Loucy (cell line): ENCODE measurements around the gene HSF5.

Experiments used
- H2AFZ ChIP-seq: fragments of 200-600 bp; sonication (generic); 2 replicates; pipeline ENCODE4 v1.6.0; 2016; ENCODE audit warnings: antibody characterized with exemption, mild to moderate bottlenecking, low read length, moderate library complexity
- H3F3A ChIP-seq: fragments of 200-600 bp; 2 replicates; pipeline ENCODE4 v1.6.0; 2016; ENCODE audit warnings: antibody characterized with exemption, low read depth, mild to moderate bottlenecking
- H3K27me3 ChIP-seq: fragments of 200-600 bp; sonication (generic); 2 replicates; pipeline ENCODE4 v1.6.1; 2014; ENCODE audit warnings: low read length, mild to moderate bottlenecking; ENCODE audit not compliant: insufficient read depth, poor library complexity, severe bottlenecking
- H3K36me3 ChIP-seq: fragments of 200-600 bp; sonication (generic); 2 replicates; pipeline ENCODE4 v1.6.1; 2016; ENCODE audit warnings: low read length; ENCODE audit not compliant: insufficient read depth
- H3K4me1 ChIP-seq: fragments of 200-600 bp; sonication (generic); 2 replicates; pipeline ENCODE4 v1.5.1; 2014; ENCODE audit warnings: low read length, mild to moderate bottlenecking; ENCODE audit not compliant: insufficient read depth, poor library complexity, severe bottlenecking
- H3K4me2 ChIP-seq: fragments of 200-600 bp; sonication (generic); 2 replicates; pipeline ENCODE4 v1.6.0; 2014; ENCODE audit warnings: antibody characterized with exemption, low read length, low read depth, mild to moderate bottlenecking; ENCODE audit not compliant: poor library complexity, severe bottlenecking
- H3K4me3 ChIP-seq: fragments of 200-600 bp; sonication (generic); 2 replicates; pipeline ENCODE4 v1.5.1; 2014; ENCODE audit warnings: low read length, mild to moderate bottlenecking, mixed read lengths; ENCODE audit not compliant: poor library complexity, severe bottlenecking
- H3K79me2 ChIP-seq: fragments of 200-600 bp; sonication (generic); 2 replicates; pipeline ENCODE4 v1.6.1; 2014; ENCODE audit warnings: low read length; ENCODE audit not compliant: insufficient read depth
- H3K9ac ChIP-seq: fragments of 200-600 bp; sonication (generic); 2 replicates; pipeline ENCODE4 v1.6.0; 2014; ENCODE audit warnings: mild to moderate bottlenecking, low read depth, low read length, moderate library complexity; ENCODE audit not compliant: poor library complexity, severe bottlenecking
- H3K9me2 ChIP-seq: fragments of 200-600 bp; sonication (generic); replicated peaks from 2 replicates; pipeline ENCODE4 v1.6.1; 2016; ENCODE audit warnings: low read depth, low read length, mixed read lengths
- H3K9me3 ChIP-seq: fragments of 200-600 bp; sonication (generic); 2 replicates; pipeline ENCODE4 v1.6.1; 2014; ENCODE audit warnings: mild to moderate bottlenecking, antibody characterized with exemption, low read length, low read depth; ENCODE audit not compliant: insufficient read depth
- H4K20me1 ChIP-seq: fragments of 200-600 bp; sonication (generic); 2 replicates; pipeline ENCODE4 v1.6.0; 2014; ENCODE audit warnings: antibody characterized with exemption, low read length, mild to moderate bottlenecking; ENCODE audit not compliant: insufficient read depth, poor library complexity, severe bottlenecking
- CTCF ChIP-seq: fragments of 200-600 bp; sonication (generic); conservative IDR thresholded peaks from 2 replicates; pipeline ENCODE4 v1.5.1; 2014; ENCODE audit warnings: mild to moderate bottlenecking, antibody characterized with exemption, low read length
- EZH2phosphoT487 ChIP-seq: fragments of 200-600 bp; IDR thresholded peaks from 2 replicates; pipeline ENCODE4 v1.6.1; 2018; ENCODE audit warnings: antibody characterized with exemption, mild to moderate bottlenecking, moderate library complexity, borderline replicate concordance

Gene HSF5

GRCh38 chr17:58468944-58469343 lies 19.3 kb downstream of the HSF5 start:
- Histone ChIP-seq H2AFZ (no peak overlapping the region), H3K9me3 (no peaks in the 10 kb centered on the region), H3K36me3 (no peaks in the 10 kb centered on the region), H3K27me3 (no peaks in the 10 kb centered on the region), H3K4me3 (no peak overlapping the region), H3K9ac (no peak overlapping the region), H3K4me2 (no peak overlapping the region), H3F3A (no peaks in the 10 kb centered on the region), H3K9me2 (no peaks in the 10 kb centered on the region), H3K79me2 (no peaks in the 10 kb centered on the region), H3K4me1 (no peaks in the 10 kb centered on the region), H4K20me1 (no peaks in the 10 kb centered on the region)
- TF ChIP-seq CTCF, result no peak
- TF ChIP-seq EZH2phosphoT487, result no peak

- Histone ChIP-seq H3K36me3 (no peaks in the 10 kb centered on the region), H4K20me1 (no peaks in the 10 kb centered on the region), H2AFZ (no peak overlapping the region), H3K27me3 (no peaks in the 10 kb centered on the region), H3K4me3 (no peak overlapping the region), H3K9me2 (no peaks in the 10 kb centered on the region), H3K9ac (no peak overlapping the region), H3F3A (no peaks in the 10 kb centered on the region), H3K4me1 (no peaks in the 10 kb centered on the region), H3K79me2 (no peaks in the 10 kb centered on the region), H3K4me2 (no peak overlapping the region), H3K9me3 (no peaks in the 10 kb centered on the region)
- TF ChIP-seq EZH2phosphoT487 (no peak), CTCF (no peak)
Observed at GRCh38 chr17:58455491-58455890, 32.7 kb downstream of the HSF5 start.

GRCh38 chr17:58452738-58453137 lies 35.5 kb downstream of the HSF5 start:
- Histone ChIP-seq H4K20me1 (no peaks in the 10 kb centered on the region), H3K9me3 (no peaks in the 10 kb centered on the region), H3K27me3 (no peaks in the 10 kb centered on the region), H3K79me2 (no peaks in the 10 kb centered on the region), H3K36me3 (no peaks in the 10 kb centered on the region), H3K4me3 (no peak overlapping the region), H3K4me2 (no peak overlapping the region), H3F3A (no peaks in the 10 kb centered on the region), H3K9me2 (no peaks in the 10 kb centered on the region), H2AFZ (no peak overlapping the region), H3K4me1 (no peaks in the 10 kb centered on the region), H3K9ac (no peak overlapping the region)
- no peak for TF ChIP-seq EZH2phosphoT487
- TF ChIP-seq CTCF, result no peak
